ENCODE data around the gene SSH2. TPM values are rescaled to one million over a fixed set of nuclear protein-coding genes. Genes with fewer than 3 reads are reported as not detected.

Gene SSH2
- total RNA-seq, 1 experiment from 2014 or later: 22.9 TPM

DNA sequence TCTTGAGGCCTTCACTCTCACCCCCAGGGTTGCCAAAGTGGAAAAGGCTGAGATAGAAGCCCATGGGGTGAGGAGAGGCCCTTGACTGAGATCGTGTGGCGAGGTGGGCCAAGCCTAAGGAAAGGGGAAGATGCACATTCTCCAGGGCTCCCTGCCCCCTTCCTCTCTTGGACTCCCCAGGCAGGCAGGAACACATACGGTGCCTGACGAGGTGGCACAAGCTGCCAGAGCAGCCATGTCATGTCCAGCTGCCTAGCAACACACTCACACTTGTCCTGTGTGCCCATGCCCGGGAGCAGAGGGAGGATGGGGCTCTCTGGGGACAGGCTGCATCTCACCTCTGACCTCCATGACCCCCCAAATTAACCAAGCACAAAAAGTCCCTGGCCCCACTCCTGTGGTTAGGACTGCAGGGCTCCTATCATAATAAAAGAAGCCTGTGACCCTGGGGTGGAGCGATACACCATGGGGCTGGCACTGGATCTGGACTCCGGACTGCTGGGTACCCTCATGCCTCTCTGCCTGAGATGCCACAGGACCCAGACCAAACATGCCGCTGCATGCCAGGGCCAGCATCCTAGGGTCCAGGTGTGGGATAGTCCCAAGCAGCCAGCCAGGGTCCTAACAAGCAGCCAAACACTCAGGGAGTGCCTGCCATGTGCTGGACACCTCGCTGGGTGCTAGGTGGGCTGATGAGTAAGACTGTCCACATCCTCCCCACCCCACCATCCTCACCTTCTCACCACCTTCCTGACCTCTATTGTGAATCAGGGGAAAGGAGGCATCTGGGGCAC, 343.2 kb downstream of the SSH2 start:
- intact Hi-C loops (cut with micrococcal nuclease; ENCODE audit: unreplicated experiment): no loop called here
- BruUV-seq (replicated peaks): no TSS peak
- Mint-ChIP-seq H3K9me3 (ENCODE audit: low read depth, unreplicated experiment) (no peaks in the 10 kb centered on the region), H3K4me3 (ENCODE audit: low read depth, unreplicated experiment) (peak overlapping the region; percentile 79), H3K27me3 (ENCODE audit: unreplicated experiment) (no peaks in the 10 kb centered on the region), H3K27ac (ENCODE audit: unreplicated experiment) (no peak overlapping the region), H3K36me3 (ENCODE audit: insufficient read depth, unreplicated experiment) (peaks cover 41% of the 10 kb centered on the region), H3K4me1 (ENCODE audit: low read depth, unreplicated experiment) (peaks cover 31% of the 10 kb centered on the region)
- TF ChIP-seq, protein P1, sequence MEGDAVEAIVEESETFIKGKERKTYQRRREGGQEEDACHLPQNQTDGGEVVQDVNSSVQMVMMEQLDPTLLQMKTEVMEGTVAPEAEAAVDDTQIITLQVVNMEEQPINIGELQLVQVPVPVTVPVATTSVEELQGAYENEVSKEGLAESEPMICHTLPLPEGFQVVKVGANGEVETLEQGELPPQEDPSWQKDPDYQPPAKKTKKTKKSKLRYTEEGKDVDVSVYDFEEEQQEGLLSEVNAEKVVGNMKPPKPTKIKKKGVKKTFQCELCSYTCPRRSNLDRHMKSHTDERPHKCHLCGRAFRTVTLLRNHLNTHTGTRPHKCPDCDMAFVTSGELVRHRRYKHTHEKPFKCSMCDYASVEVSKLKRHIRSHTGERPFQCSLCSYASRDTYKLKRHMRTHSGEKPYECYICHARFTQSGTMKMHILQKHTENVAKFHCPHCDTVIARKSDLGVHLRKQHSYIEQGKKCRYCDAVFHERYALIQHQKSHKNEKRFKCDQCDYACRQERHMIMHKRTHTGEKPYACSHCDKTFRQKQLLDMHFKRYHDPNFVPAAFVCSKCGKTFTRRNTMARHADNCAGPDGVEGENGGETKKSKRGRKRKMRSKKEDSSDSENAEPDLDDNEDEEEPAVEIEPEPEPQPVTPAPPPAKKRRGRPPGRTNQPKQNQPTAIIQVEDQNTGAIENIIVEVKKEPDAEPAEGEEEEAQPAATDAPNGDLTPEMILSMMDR (IDR thresholded peaks at IDR 0.05; ENCODE audit: unreplicated experiment): no peak
- DNase-seq: no peak
- CTCF ChIA-PET: interaction anchor here (0.6 to 1.0 kb wide), 2 partner anchors 21 to 218 kb away, joined by 3 to 4 read pairs; partner anchors contain the start of gene ABHD15

DNA sequence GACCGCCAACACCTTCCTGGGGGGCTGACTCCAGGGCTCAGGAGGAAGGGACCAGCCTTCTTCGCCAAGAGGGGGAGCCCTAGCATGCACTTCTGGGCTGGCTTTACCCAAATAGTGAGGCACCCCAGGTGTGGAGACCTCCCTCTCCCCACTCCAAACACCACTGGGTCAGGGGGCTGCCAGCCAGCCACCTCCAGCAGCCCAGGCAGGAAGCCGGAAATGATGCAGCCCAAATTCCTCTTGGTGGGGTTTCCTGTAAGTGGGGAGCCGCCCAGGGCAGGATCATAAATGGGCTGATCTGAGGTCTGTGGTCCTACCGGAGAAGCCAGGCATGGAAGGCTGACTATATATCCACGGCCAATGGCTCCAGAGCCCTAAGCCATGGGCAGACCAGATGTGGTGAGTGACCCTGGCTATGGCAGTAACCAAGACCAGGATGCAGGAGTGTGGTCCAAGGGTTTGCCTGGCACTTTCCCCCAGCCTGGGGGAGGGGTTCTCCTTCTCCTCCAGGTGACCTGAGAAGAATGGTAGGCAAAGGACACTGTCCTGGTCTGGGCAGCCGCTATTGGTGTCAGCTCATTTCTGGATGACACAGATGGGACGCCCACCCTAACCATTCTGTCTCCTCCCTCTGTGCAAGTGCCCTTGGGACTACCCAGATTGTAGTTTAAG, 344.8 kb downstream of the SSH2 start:
- no TSS peak for BruUV-seq (replicated peaks)
- intact Hi-C loops (cut with micrococcal nuclease; ENCODE audit: unreplicated experiment): no loop called here
- H3K27ac Mint-ChIP-seq (ENCODE audit: unreplicated experiment): no peak overlapping the region
- DNase-seq: no peak
- H3K4me1 Mint-ChIP-seq (ENCODE audit: low read depth, unreplicated experiment): peaks cover 20% of the 10 kb centered on the region
- H3K4me3 Mint-ChIP-seq (ENCODE audit: low read depth, unreplicated experiment): no peak overlapping the region
- no peaks in the 10 kb centered on the region for H3K27me3 Mint-ChIP-seq (ENCODE audit: unreplicated experiment)
- no peaks in the 10 kb centered on the region for H3K9me3 Mint-ChIP-seq (ENCODE audit: low read depth, unreplicated experiment)
- CTCF ChIA-PET: no interaction called here
- TF ChIP-seq, protein P1 (IDR thresholded peaks at IDR 0.05; ENCODE audit: unreplicated experiment): no peak
- peaks cover 32% of the 10 kb centered on the region for H3K36me3 Mint-ChIP-seq (ENCODE audit: insufficient read depth, unreplicated experiment)

DNA sequence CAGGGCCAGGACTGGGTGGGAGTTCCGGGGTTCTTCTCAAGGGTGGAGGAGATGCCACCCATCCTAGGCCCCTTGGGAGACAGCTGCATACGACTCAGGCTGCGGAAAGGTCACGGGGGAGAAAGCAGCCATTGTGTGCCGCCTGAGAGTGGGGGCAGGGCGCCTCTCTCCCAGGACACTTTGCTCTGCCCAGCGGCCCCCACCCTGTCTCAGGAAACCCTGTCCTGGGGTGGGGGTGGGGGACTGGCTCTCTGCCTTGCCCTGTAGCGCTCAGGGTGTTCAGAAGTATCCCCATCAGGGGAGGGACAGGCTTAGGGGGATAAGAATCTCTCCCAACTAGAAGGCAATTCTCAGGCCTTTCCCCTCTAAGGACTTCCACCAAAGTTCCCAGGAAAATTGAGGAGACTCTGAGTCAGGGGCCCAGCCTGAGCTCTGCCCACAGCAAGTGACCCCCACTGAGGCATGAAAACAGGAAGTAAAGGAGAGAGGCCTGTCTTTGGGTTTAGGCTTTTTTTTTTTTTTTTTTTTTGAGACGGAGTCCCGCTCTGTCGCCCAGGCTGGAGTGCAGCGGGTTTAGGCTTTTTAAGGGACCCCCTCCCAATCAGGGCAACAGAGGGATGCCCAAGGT, 345.5 kb downstream of the SSH2 start:
- TF ChIP-seq, protein P1 (IDR thresholded peaks at IDR 0.05; ENCODE audit: unreplicated experiment): no peak
- no peaks in the 10 kb centered on the region for H3K9me3 Mint-ChIP-seq (ENCODE audit: low read depth, unreplicated experiment)
- DNase-seq: no peak
- H3K4me1 Mint-ChIP-seq (ENCODE audit: low read depth, unreplicated experiment): peaks cover 19% of the 10 kb centered on the region
- CTCF ChIA-PET: no interaction called here
- no TSS peak for BruUV-seq (replicated peaks)
- H3K27ac Mint-ChIP-seq (ENCODE audit: unreplicated experiment): no peak overlapping the region
- intact Hi-C loops (cut with micrococcal nuclease; ENCODE audit: unreplicated experiment): loop anchor here (5.0 kb wide), 1 partner anchor 33 kb away; no protein-coding TSS in a partner anchor
- H3K36me3 Mint-ChIP-seq (ENCODE audit: insufficient read depth, unreplicated experiment): peaks cover 29% of the 10 kb centered on the region
- no peak overlapping the region for H3K4me3 Mint-ChIP-seq (ENCODE audit: low read depth, unreplicated experiment)
- no peaks in the 10 kb centered on the region for H3K27me3 Mint-ChIP-seq (ENCODE audit: unreplicated experiment)

DNA sequence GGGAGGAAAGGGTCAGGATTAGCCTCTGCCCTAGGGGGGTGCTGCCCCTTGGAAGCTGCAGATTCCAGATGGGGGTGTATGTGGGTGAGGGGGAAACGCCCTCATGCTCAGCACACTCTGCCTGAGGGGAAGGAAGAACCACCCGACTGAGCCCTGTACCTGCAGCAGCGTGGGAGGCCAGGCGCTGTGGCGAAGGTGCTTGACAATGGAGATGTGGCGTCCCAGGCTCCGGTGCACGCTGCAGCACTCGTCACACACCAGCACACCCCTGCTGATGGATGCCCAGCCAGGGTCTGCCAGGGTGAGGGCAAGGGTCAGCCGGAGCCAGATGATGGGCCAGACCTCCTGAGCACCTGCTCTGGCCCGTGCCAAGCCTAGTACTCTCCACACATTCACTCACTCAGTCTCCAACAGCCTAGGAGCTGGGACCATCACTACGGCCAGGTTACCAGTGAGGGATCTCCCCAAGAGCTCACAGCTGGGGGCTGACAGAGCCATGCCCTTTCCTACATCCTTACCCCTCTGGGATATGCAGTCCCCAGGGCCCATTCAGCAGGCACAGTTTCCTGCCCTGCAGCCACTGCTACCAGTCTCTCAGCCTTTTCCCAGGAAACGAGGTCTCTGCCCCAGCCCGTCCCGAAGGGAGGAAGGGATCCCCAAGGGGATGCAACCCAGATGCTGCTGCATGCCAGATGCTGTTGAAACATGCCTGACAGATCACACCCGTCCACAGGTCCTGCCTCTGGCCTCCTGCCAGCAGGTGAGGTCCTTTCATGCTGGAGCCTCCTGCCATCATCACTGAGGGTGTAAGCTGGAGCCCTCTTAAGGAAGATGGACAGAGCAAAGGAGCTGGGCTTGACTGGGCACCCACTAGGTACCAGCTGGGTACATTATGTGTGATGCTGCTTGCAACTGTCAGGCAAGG, 346.4 kb downstream of the SSH2 start:
- Mint-ChIP-seq H3K27me3 (ENCODE audit: unreplicated experiment) (no peaks in the 10 kb centered on the region), H3K36me3 (ENCODE audit: insufficient read depth, unreplicated experiment) (peaks cover 23% of the 10 kb centered on the region), H3K4me1 (ENCODE audit: low read depth, unreplicated experiment) (peaks cover 19% of the 10 kb centered on the region), H3K4me3 (ENCODE audit: low read depth, unreplicated experiment) (no peak overlapping the region), H3K27ac (ENCODE audit: unreplicated experiment) (no peak overlapping the region), H3K9me3 (ENCODE audit: low read depth, unreplicated experiment) (no peaks in the 10 kb centered on the region)
- intact Hi-C loops (cut with micrococcal nuclease; ENCODE audit: unreplicated experiment): loop anchor here (5.0 kb wide), 1 partner anchor 34 kb away; no protein-coding TSS in a partner anchor
- no TSS peak for BruUV-seq (replicated peaks)
- CTCF ChIA-PET: no interaction called here
- TF ChIP-seq, protein P1 (IDR thresholded peaks at IDR 0.05; ENCODE audit: unreplicated experiment): no peak
- no peak for DNase-seq

Measured in Calu3 (cell line).